CD4-positive, alpha-beta T cell (primary cell): Measurements from ENCODE around the gene IL17C. TPM values are rescaled to one million over a fixed set of nuclear protein-coding genes. Genes with fewer than 3 reads are reported as not detected.

ENCODE experiments used
- ATAC-seq: fragments of 200-7000 bp; cut with Tn5 transposase; one replicate; pipeline ENCODE4 v1.10.0; 2022; ENCODE audit warnings: mild to moderate bottlenecking; ENCODE audit not compliant: poor library complexity
- CTCF ChIA-PET: fragments of 350-600 bp; sonication (Branson Sonifier 250); formaldehyde crosslinking; loops from one replicate; lab custom pipeline; 2021; ENCODE audit warnings: antibody characterized with exemption, inconsistent platforms; lab: Charles Lee
- POLR2A ChIA-PET: fragments of 350-600 bp; sonication (Branson Sonifier 250); formaldehyde crosslinking; loops from one replicate; lab custom pipeline; 2021; ENCODE audit warnings: antibody characterized with exemption, inconsistent platforms; lab: Charles Lee
- DNase-seq, 14 experiments: peaks; one replicate each; pipeline ENCODE4 v3.0.0-alpha.2; 2013 to 2020; ENCODE audit warnings: mixed read lengths in 2 of 14
- H3K27ac ChIP-seq, 2 donors: one replicate each; pipeline versions ENCODE4 v1.5.1 to v1.7.0; 2013; ENCODE audit warnings: low read length in 2 of 2, low read depth in 1 of 2, mild to moderate bottlenecking in 1 of 2
- H3K27me3 ChIP-seq, 2 experiments: 1 replicate in 1 of 2; 2 replicates in 1 of 2; pipeline versions ENCODE4 v1.6.1 to v1.7.0; 2013; ENCODE audit warnings: low read length in 2 of 2, control low read depth in 1 of 2, mild to moderate bottlenecking in 1 of 2, moderate library complexity in 1 of 2; ENCODE audit not compliant: insufficient read depth in 2 of 2, control insufficient read depth in 1 of 2
- H3K36me3 ChIP-seq: one replicate; pipeline ENCODE4 v1.6.1; 2013; ENCODE audit warnings: low read length, control low read depth; ENCODE audit not compliant: insufficient read depth
- H3K4me1 ChIP-seq: one replicate; pipeline ENCODE4 v1.6.1; 2013; ENCODE audit warnings: low read length, control low read depth; ENCODE audit not compliant: insufficient read depth
- H3K4me3 ChIP-seq: one replicate; pipeline ENCODE4 v1.5.1; 2013; ENCODE audit warnings: mild to moderate bottlenecking, low read length, moderate library complexity
- H3K9me3 ChIP-seq, 2 experiments: 1 replicate in 1 of 2; 2 replicates in 1 of 2; pipeline versions ENCODE4 v1.6.1 to v1.7.0; 2013; ENCODE audit warnings: low read length in 2 of 2, mild to moderate bottlenecking in 2 of 2, control low read depth in 1 of 2, moderate library complexity in 1 of 2; ENCODE audit not compliant: control insufficient read depth in 1 of 2, insufficient read depth in 1 of 2
- H3K27ac Mint-ChIP-seq: one replicate; pipeline ENCODE4 v1.8.0; 2020; ENCODE audit warnings: mixed read lengths
- H3K27me3 Mint-ChIP-seq: one replicate; pipeline ENCODE4 v1.8.0; 2021; ENCODE audit warnings: mixed read lengths
- H3K36me3 Mint-ChIP-seq: one replicate; pipeline ENCODE4 v1.8.0; 2021; ENCODE audit warnings: low read depth, mixed read lengths
- H3K4me1 Mint-ChIP-seq: one replicate; pipeline ENCODE4 v1.8.0; 2021; ENCODE audit warnings: low read depth, mixed read lengths
- H3K4me3 Mint-ChIP-seq: one replicate; pipeline ENCODE4 v1.8.0; 2020; ENCODE audit warnings: mild to moderate bottlenecking, mixed read lengths
- H3K9me3 Mint-ChIP-seq: one replicate; pipeline ENCODE4 v1.8.0; 2020; ENCODE audit warnings: mixed read lengths
- CTCF ChIP-seq: fragments of 200-600 bp; IDR thresholded peaks from one replicate; pipeline ENCODE4 v1.8.0; 2022; ENCODE audit warnings: antibody characterized with exemption, mild to moderate bottlenecking
- intact Hi-C, 2 experiments: fragments of 100-400 bp; cut with DNase I in 1 of 2; cut with micrococcal nuclease in 1 of 2; formaldehyde crosslinking; loops; one replicate each; pipeline versions ENCODE4 v1.15.1 to v1.9.0; 2023 to 2025; cut with DNase I, micrococcal nuclease
- total RNA-seq, 174 experiments: library from RNA in 2 of 174; stranded (reverse) in 2 of 174; gene quantifications; one replicate each; pipeline ENCODE4 v1.2.3 and lab custom pipeline; 2021 to 2026

The IL17C gene
- total RNA-seq, 2 experiments from 2014 or later: 0.77 TPM; not detected in 1

- POLR2A ChIA-PET: interaction anchor here (1.4 kb wide), 1 partner anchor 74 kb away, joined by 3 read pairs; no protein-coding TSS in a partner anchor
- Histone ChIP-seq H3K4me1 (peaks cover 26% of the 10 kb centered on the region), H3K36me3 (peaks cover 59% of the 10 kb centered on the region), H3K9me3 (no peaks in the 10 kb centered on the region), H3K4me3 (no peak overlapping the region), H3K27me3 (no peaks in the 10 kb centered on the region), H3K27ac (no peak overlapping the region)
- no peak for DNase-seq
- Mint-ChIP-seq H3K27ac (no peak overlapping the region), H3K4me1 (no peaks in the 10 kb centered on the region), H3K27me3 (no peaks in the 10 kb centered on the region), H3K36me3 (peaks cover 55% of the 10 kb centered on the region), H3K4me3 (no peak overlapping the region), H3K9me3 (no peaks in the 10 kb centered on the region)
- intact Hi-C loops: loop anchor here in 1 of 2 experiments (5.0 to 10.0 kb wide), 2 partner anchors 45 to 72 kb away; no protein-coding TSS in a partner anchor
- CTCF ChIA-PET: no interaction called here
- no peak for TF ChIP-seq CTCF
- ATAC-seq: no peak
These were observed 8.5 kb upstream of the IL17C start for GRCh38 chr16:88629835-88630234.

GRCh38 chr16:88630433-88630832 lies 7.9 kb upstream of the IL17C start:
- Mint-ChIP-seq H3K27ac (no peak overlapping the region), H3K36me3 (peaks cover 53% of the 10 kb centered on the region), H3K4me1 (peaks cover 4% of the 10 kb centered on the region), H3K27me3 (no peaks in the 10 kb centered on the region), H3K9me3 (no peaks in the 10 kb centered on the region), H3K4me3 (no peak overlapping the region)
- no peak for ATAC-seq
- POLR2A ChIA-PET: no interaction called here
- DNase-seq: no peak
- no peak for TF ChIP-seq CTCF
- H3K27ac ChIP-seq: no peak overlapping the region
- H3K36me3 ChIP-seq: peaks cover 53% of the 10 kb centered on the region
- intact Hi-C loops: loop anchor here in 1 of 2 experiments (5.0 to 10.0 kb wide), 2 partner anchors 46 to 72 kb away; no protein-coding TSS in a partner anchor
- no peaks in the 10 kb centered on the region for H3K27me3 ChIP-seq
- H3K4me1 ChIP-seq: peaks cover 28% of the 10 kb centered on the region
- no peaks in the 10 kb centered on the region for H3K9me3 ChIP-seq
- CTCF ChIA-PET: interaction anchor here (1.2 kb wide), 1 partner anchor 10 kb away, joined by 3 read pairs; no protein-coding TSS in a partner anchor
- H3K4me3 ChIP-seq: no peak overlapping the region

DNA sequence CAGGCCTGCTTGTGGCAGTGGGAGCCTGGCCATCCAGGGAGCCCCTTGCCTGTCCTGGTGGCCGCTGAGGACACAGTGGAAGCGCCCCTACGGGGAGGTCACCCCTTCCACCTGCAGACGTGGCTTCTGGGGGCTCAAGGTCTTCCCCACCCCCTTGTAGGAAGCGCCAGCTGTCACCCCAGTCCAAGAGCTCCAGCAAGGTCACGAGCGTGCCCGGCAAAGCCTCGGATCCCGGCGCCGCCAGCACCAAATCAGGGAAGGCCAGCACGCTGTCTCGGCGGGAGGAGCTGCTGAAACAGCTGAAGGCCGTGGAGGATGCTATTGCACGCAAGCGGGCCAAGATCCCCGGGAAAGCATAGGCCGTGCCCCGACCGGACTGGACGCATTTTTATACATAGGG lies 7.4 kb upstream of the IL17C start:
- ATAC-seq: no peak
- POLR2A ChIA-PET: interaction anchor here (3.4 kb wide), 1 partner anchor 11 kb away, joined by 15 read pairs; no protein-coding TSS in a partner anchor
- no peaks in the 10 kb centered on the region for H3K27me3 ChIP-seq
- intact Hi-C loops: loop anchor here in 1 of 2 experiments (5.0 to 10.0 kb wide), 2 partner anchors 46 to 71 kb away; no protein-coding TSS in a partner anchor
- peaks cover 6% of the 10 kb centered on the region for H3K4me1 Mint-ChIP-seq
- H3K27ac ChIP-seq: no peak overlapping the region
- H3K9me3 Mint-ChIP-seq: no peaks in the 10 kb centered on the region
- no peak overlapping the region for H3K4me3 Mint-ChIP-seq
- no peak for TF ChIP-seq CTCF
- no peak for DNase-seq
- H3K4me1 ChIP-seq: peaks cover 30% of the 10 kb centered on the region
- H3K36me3 Mint-ChIP-seq: peaks cover 51% of the 10 kb centered on the region
- H3K27me3 Mint-ChIP-seq: no peaks in the 10 kb centered on the region
- CTCF ChIA-PET: interaction anchor here (1.2 kb wide), 1 partner anchor 11 kb away, joined by 3 read pairs; no protein-coding TSS in a partner anchor
- no peak overlapping the region for H3K27ac Mint-ChIP-seq
- no peak overlapping the region for H3K4me3 ChIP-seq
- peaks cover 50% of the 10 kb centered on the region for H3K36me3 ChIP-seq
- no peaks in the 10 kb centered on the region for H3K9me3 ChIP-seq
